BLaER1 (cell line): ENCODE data around the gene TAT.
"Not testable (repeated sequence)": the region's sequence is repeated elsewhere in the genome, so short reads cannot be mapped to it uniquely, and the experiment has no call there.

Experiments used
- H3K27ac ChIP-seq: shearing (Covaris generic); formaldehyde crosslinking; 2 replicates; pipeline ENCODE4 v1.8.1; 2022
- H3K27me3 ChIP-seq: shearing (Covaris generic); formaldehyde crosslinking; 2 replicates; pipeline ENCODE4 v1.8.1; 2022
- H3K36me3 ChIP-seq: shearing (Covaris generic); formaldehyde crosslinking; 2 replicates; pipeline ENCODE4 v1.8.1; 2022
- H3K4me1 ChIP-seq: shearing (Covaris generic); formaldehyde crosslinking; 2 replicates; pipeline ENCODE4 v1.8.1; 2022
- H3K4me2 ChIP-seq: shearing (Covaris generic); formaldehyde crosslinking; 2 replicates; pipeline ENCODE4 v1.8.1; 2022
- H3K4me3 ChIP-seq: shearing (Covaris generic); formaldehyde crosslinking; 2 replicates; pipeline ENCODE4 v1.8.1; 2022
- H3K9ac ChIP-seq: shearing (Covaris generic); formaldehyde crosslinking; 2 replicates; pipeline ENCODE4 v1.8.1; 2022
- H3K9me3 ChIP-seq: shearing (Covaris generic); formaldehyde crosslinking; 2 replicates; pipeline ENCODE4 v1.8.1; 2022
- H4K20me1 ChIP-seq: shearing (Covaris generic); formaldehyde crosslinking; 2 replicates; pipeline ENCODE4 v1.8.1; 2022
- Cebpa-rat ChIP-seq: shearing (Covaris generic); IDR thresholded peaks from 2 replicates; pipeline ENCODE4 v1.8.1; 2022

Gene TAT

GRCh38 chr16:71609066-71609465 lies 32.2 kb upstream of the TAT start:
- Histone ChIP-seq H3K9me3 (no peaks in the 10 kb centered on the region), H3K36me3 (no peaks in the 10 kb centered on the region), H3K4me1 (no peaks in the 10 kb centered on the region), H3K4me2 (no peak overlapping the region), H4K20me1 (no peaks in the 10 kb centered on the region), H3K4me3 (no peak overlapping the region), H3K27me3 (no peaks in the 10 kb centered on the region), H3K27ac (no peak overlapping the region), H3K9ac (no peak overlapping the region)
- TF ChIP-seq Cebpa-rat = no peak

- no peak overlapping the region for H3K9ac ChIP-seq
- H3K9me3 ChIP-seq = no peaks in the 10 kb centered on the region
- H3K36me3 ChIP-seq = no peaks in the 10 kb centered on the region
- no peaks in the 10 kb centered on the region for H3K27me3 ChIP-seq
- H3K4me2 ChIP-seq = no peak overlapping the region
- TF ChIP-seq Cebpa-rat = no peak
- H3K4me3 ChIP-seq = no peak overlapping the region
- H3K27ac ChIP-seq = no peak overlapping the region
- no peaks in the 10 kb centered on the region for H4K20me1 ChIP-seq
- H3K4me1 ChIP-seq = no peaks in the 10 kb centered on the region
These were observed 23.9 kb upstream of the TAT start for GRCh38 chr16:71600822-71601221.

DNA sequence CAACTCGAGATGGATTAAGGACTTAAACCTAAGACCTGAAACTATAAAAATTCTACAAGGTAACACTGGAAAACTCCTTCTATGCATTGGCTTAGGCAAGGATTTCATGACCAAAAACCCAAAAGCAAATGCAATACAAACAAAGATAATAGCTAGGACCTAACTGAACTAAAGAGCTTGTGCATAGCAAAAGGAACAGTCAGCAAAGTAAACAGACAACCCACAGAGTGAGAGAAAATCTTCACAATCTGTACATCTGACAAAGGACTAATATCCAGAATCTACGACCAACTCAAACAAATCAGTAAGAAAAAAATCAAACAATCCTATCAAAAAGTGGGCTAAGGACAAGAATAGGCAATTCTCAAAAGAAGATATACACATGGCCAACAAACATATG lies 21.5 kb upstream of the TAT start:
- H3K36me3 ChIP-seq, H4K20me1 ChIP-seq, H3K4me3 ChIP-seq, H3K27ac ChIP-seq, H3K27me3 ChIP-seq, H3K9me3 ChIP-seq, H3K9ac ChIP-seq, H3K4me1 ChIP-seq, H3K4me2 ChIP-seq: not testable (repeated sequence)

GRCh38 chr16:71595340-71595826 lies 18.5 kb upstream of the TAT start:
- H3K9ac ChIP-seq, H3K9me3 ChIP-seq, H3K4me1 ChIP-seq, H3K4me2 ChIP-seq, H3K27me3 ChIP-seq, H3K27ac ChIP-seq, H3K36me3 ChIP-seq, H3K4me3 ChIP-seq, H4K20me1 ChIP-seq: not testable (repeated sequence)

- no peak overlapping the region for H3K4me2 ChIP-seq
- no peaks in the 10 kb centered on the region for H3K27me3 ChIP-seq
- no peaks in the 10 kb centered on the region for H3K36me3 ChIP-seq
- TF ChIP-seq Cebpa-rat = no peak
- no peaks in the 10 kb centered on the region for H3K4me1 ChIP-seq
- H3K27ac ChIP-seq = no peak overlapping the region
- H4K20me1 ChIP-seq = no peaks in the 10 kb centered on the region
- H3K4me3 ChIP-seq = no peak overlapping the region
- no peaks in the 10 kb centered on the region for H3K9me3 ChIP-seq
- H3K9ac ChIP-seq = no peak overlapping the region
These were observed 17.2 kb upstream of the TAT start for GRCh38 chr16:71594000-71594646.

DNA sequence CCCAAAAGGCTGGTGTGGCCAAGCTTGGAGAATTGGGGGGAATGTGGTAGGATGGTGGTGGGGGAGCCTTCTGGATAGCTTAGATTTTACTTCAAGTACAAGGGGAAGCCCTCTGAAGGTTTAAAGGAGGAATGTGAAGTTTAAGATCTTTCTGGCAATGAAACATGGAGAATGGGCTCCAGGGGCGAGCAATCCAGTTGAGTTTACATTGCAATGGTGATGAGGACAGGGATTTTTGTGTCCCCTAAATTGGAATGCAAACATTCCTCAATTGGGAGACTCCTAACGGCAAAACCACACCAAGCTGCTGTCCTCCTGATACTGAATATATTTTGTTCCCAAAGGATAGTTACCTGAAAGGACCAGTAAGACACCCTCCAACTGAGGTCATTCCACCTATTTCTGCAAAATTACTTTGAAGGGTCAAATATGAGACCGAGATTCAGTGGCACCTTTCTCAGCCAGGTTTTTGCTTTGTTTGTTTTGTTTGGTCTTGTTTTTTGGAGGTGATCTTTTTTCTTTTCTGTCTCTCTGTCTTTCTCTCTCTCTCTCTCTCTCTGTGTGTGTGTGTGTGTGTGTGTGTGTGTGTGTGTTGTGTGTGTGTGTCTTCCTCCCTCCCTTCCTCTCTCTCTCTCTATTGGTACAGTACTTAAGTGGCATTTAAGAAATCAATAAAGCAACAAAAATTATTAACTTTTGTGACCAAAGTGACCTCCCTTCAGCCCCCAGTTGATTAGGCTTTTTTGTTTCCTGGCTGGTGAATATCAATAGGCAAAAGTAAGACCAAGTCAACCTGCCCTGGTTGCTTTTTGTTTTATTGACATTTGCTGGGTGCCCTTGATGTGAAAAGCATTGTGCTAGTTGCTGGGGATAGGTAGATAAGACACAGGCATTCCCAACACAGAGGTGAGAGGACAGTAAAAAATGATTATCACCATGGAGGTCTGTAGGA lies 16.4 kb upstream of the TAT start:
- no peak overlapping the region for H3K9ac ChIP-seq
- H3K4me1 ChIP-seq = peaks cover 3% of the 10 kb centered on the region; the same call in 1 of the 2 replicates
- no peaks in the 10 kb centered on the region for H3K27me3 ChIP-seq
- H3K27ac ChIP-seq = no peak overlapping the region
- no peak overlapping the region for H3K4me2 ChIP-seq
- no peaks in the 10 kb centered on the region for H4K20me1 ChIP-seq
- TF ChIP-seq Cebpa-rat = no peak
- H3K36me3 ChIP-seq = no peaks in the 10 kb centered on the region
- H3K9me3 ChIP-seq = no peaks in the 10 kb centered on the region; the same call in 1 of the 2 replicates
- no peak overlapping the region for H3K4me3 ChIP-seq

- Histone ChIP-seq H3K9ac (no peak overlapping the region), H3K27me3 (no peaks in the 10 kb centered on the region), H3K4me3 (no peak overlapping the region), H3K4me1 (peaks cover 17% of the 10 kb centered on the region), H3K27ac (no peak overlapping the region), H3K9me3 (no peaks in the 10 kb centered on the region; the same call in 1 of the 2 replicates), H3K4me2 (no peak overlapping the region), H3K36me3 (no peaks in the 10 kb centered on the region), H4K20me1 (no peaks in the 10 kb centered on the region)
- TF ChIP-seq Cebpa-rat = no peak
These were observed 15.0 kb upstream of the TAT start for GRCh38 chr16:71591917-71592316.

DNA sequence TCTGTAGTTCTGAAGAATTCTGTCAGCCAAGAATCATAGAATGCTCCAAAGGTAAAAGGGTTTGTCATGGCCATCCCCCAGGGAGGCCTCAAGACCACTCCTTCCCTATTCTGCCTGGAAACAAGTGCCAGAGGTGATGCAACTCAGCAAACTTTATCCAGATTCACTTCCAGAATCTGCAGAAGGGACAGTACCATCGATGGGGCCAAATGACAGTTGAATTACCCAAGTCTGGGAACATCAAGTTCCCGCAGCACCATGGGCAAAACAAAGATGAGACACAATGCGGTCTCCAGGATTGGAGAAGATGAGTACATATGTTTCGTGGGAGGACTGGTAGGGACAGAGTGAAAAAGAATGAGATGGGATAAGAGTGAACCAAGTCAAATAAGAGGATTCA lies 13.7 kb upstream of the TAT start:
- Histone ChIP-seq H3K27me3 (no peaks in the 10 kb centered on the region), H4K20me1 (no peaks in the 10 kb centered on the region), H3K4me3 (no peak overlapping the region), H3K27ac (no peak overlapping the region), H3K4me2 (no peak overlapping the region), H3K4me1 (peaks cover 21% of the 10 kb centered on the region), H3K9ac (no peak overlapping the region), H3K9me3 (no peaks in the 10 kb centered on the region; the same call in 1 of the 2 replicates), H3K36me3 (no peaks in the 10 kb centered on the region)
- no peak for TF ChIP-seq Cebpa-rat

DNA sequence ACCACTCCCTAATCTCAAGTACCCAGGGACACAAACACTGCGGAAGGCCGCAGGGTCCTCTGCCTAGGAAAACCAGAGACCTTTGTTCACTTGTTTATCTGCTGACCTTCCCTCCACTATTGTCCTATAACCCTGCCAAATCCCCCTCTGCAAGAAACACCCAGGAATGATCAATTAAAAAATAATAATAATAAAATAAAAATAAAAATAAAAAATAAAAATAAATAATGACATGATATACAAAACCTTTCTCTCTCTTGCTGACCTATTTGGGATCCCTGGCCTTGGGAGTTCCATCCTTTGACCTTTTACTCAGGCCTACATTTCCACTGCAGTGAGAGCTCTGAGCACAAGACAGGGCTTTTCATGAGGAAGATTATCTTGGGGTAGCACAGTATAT lies 13.2 kb upstream of the TAT start:
- H3K36me3 ChIP-seq, H3K27me3 ChIP-seq, H4K20me1 ChIP-seq, H3K4me3 ChIP-seq, H3K9ac ChIP-seq, H3K9me3 ChIP-seq, H3K4me2 ChIP-seq, H3K27ac ChIP-seq: not testable (repeated sequence)
- H3K4me1 ChIP-seq = peaks cover 21% of the 10 kb centered on the region

DNA sequence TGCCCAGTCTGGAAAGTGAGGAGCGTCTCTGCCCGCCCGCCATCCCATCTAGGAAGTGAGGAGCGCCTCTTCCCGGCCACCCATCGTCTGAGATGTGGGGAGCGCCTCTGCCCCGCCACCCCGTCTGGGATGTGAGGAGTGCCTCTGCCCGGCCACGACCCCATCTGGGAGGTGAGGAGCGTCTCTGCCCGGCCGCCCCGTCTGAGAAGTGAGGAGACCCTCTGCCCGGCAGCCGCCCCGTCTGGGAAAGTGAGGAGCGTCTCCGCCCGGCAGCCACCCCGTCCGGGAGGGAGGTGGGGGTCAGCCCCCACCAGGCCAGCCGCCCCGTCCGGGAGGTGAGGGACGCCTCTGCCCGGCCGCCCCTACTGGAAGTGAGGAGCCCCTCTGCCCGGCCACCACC lies 12.4 kb upstream of the TAT start:
- H3K4me3 ChIP-seq, H3K4me2 ChIP-seq, H4K20me1 ChIP-seq, H3K9ac ChIP-seq, H3K27ac ChIP-seq, H3K36me3 ChIP-seq, H3K9me3 ChIP-seq, H3K27me3 ChIP-seq: not testable (repeated sequence)
- H3K4me1 ChIP-seq = peaks cover 21% of the 10 kb centered on the region
